Measurements from ENCODE around the gene SPSB4.

DNA sequence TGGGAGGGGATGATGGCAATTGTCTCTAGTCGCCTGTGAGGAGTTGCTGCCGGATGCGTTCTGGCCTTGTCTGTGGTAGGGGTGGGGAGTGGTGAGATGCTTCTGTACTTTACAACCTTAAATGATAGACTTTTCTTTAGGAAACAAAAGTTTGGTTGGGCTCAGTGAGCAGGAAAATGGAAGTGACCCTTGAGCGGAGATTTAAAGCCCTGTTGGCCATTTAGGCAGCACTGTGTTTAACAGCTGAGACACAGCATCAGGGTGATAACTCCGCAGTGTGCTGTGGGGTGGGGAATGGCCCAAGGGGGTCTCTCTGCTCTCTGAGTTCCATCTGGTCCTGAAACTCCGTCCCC lies 36.6 kb downstream of the SPSB4 start:
- TF ChIP-seq, protein P1, sequence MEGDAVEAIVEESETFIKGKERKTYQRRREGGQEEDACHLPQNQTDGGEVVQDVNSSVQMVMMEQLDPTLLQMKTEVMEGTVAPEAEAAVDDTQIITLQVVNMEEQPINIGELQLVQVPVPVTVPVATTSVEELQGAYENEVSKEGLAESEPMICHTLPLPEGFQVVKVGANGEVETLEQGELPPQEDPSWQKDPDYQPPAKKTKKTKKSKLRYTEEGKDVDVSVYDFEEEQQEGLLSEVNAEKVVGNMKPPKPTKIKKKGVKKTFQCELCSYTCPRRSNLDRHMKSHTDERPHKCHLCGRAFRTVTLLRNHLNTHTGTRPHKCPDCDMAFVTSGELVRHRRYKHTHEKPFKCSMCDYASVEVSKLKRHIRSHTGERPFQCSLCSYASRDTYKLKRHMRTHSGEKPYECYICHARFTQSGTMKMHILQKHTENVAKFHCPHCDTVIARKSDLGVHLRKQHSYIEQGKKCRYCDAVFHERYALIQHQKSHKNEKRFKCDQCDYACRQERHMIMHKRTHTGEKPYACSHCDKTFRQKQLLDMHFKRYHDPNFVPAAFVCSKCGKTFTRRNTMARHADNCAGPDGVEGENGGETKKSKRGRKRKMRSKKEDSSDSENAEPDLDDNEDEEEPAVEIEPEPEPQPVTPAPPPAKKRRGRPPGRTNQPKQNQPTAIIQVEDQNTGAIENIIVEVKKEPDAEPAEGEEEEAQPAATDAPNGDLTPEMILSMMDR (conservative IDR thresholded peaks at IDR 0.05; ENCODE audit: low read length): no peak
- no peak for TF ChIP-seq EZH2phosphoT487 (IDR thresholded peaks at IDR 0.05; ENCODE audit: borderline replicate concordance, low read depth, low read length)
